ENCODE measurements around the gene NDUFV3. TPM values are rescaled to one million over a fixed set of nuclear protein-coding genes. Genes with fewer than 3 reads are reported as not detected.

The NDUFV3 gene
- total and polyA plus RNA-seq, 2 of the 13 experiments (the other 11 are each of a cell fraction or from before 2014, with no cell fraction given), result 14.2 to 29.6 TPM

DNA sequence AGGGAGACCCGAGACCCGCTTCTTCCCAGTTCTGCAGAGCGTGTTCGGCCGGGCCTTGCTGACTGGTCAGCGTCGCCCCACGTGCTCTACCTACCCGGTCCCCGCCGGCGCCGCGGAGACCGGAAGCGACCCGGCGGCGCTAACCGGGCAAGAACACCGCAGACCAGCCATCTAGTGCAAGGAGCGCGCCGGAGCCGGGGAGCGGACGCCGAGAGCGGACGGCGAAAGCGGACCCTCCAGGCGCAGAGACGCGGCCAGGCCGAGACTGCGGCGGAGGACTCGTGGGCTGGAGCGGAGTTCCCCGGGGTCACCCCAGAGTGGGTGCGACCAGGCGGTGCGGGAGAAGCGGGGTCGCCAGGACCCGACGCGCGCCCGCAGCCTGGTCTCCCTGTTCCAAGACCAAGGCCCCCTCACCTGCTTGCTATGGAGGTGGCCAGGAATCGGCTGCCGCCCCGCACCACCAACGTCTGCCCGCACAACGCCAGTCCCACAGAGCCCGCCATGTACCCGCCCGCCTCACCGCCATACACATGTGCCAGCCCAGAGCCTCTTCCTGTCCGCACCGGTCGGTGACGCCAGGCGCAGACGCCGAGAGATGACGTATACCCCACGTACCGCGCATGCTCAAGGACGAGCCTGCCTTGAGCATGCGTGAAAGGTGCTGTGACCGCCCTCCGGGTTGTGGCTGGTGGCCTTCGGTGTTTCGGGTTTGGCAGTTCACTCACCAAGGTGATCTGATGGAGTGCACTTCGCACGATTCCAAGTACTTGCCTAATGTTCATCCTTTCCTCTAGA, 13.9 kb upstream of the NDUFV3 start, which contains the start of gene WDR4 (continued):
- no peak for TF ChIP-seq MTA3 (CRISPR knock-in tag; IDR thresholded peaks at IDR 0.05)
- TF ChIP-seq ZNF773 (CRISPR knock-in tag; IDR thresholded peaks at IDR 0.05; ENCODE audit: borderline replicate concordance), result 0 out of 2 replicates have a peak, but pooled peaks have one; percentile 29
- TF ChIP-seq, protein P1, sequence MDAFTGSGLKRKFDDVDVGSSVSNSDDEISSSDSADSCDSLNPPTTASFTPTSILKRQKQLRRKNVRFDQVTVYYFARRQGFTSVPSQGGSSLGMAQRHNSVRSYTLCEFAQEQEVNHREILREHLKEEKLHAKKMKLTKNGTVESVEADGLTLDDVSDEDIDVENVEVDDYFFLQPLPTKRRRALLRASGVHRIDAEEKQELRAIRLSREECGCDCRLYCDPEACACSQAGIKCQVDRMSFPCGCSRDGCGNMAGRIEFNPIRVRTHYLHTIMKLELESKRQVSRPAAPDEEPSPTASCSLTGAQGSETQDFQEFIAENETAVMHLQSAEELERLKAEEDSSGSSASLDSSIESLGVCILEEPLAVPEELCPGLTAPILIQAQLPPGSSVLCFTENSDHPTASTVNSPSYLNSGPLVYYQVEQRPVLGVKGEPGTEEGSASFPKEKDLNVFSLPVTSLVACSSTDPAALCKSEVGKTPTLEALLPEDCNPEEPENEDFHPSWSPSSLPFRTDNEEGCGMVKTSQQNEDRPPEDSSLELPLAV (CRISPR knock-in tag; conservative IDR thresholded peaks at IDR 0.05; ENCODE audit: low read depth), result no peak
- TF ChIP-seq, protein P2, sequence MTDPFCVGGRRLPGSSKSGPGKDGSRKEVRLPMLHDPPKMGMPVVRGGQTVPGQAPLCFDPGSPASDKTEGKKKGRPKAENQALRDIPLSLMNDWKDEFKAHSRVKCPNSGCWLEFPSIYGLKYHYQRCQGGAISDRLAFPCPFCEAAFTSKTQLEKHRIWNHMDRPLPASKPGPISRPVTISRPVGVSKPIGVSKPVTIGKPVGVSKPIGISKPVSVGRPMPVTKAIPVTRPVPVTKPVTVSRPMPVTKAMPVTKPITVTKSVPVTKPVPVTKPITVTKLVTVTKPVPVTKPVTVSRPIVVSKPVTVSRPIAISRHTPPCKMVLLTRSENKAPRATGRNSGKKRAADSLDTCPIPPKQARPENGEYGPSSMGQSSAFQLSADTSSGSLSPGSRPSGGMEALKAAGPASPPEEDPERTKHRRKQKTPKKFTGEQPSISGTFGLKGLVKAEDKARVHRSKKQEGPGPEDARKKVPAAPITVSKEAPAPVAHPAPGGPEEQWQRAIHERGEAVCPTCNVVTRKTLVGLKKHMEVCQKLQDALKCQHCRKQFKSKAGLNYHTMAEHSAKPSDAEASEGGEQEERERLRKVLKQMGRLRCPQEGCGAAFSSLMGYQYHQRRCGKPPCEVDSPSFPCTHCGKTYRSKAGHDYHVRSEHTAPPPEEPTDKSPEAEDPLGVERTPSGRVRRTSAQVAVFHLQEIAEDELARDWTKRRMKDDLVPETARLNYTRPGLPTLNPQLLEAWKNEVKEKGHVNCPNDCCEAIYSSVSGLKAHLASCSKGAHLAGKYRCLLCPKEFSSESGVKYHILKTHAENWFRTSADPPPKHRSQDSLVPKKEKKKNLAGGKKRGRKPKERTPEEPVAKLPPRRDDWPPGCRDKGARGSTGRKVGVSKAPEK (CRISPR knock-in tag; IDR thresholded peaks at IDR 0.05; ENCODE audit: borderline replicate concordance), result 0 out of 2 replicates have a peak, but pooled peaks have one; percentile 10
- 0 out of 2 replicates have a peak, but pooled peaks have one; percentile 21 for TF ChIP-seq SOX13 (IDR thresholded peaks at IDR 0.05)
- TF ChIP-seq SOX13 (CRISPR knock-in tag; conservative IDR thresholded peaks at IDR 0.05 in 1 of 2, IDR thresholded peaks at IDR 0.05 in 1 of 2), result no peak
- TF ChIP-seq ZNF781 (CRISPR knock-in tag; IDR thresholded peaks at IDR 0.05; ENCODE audit: borderline replicate concordance, not compliant biosample characterization), result peak; percentile 26
- 0 out of 2 replicates have a peak, but pooled peaks have one; percentile 38 for TF ChIP-seq MTF1 (CRISPR knock-in tag; IDR thresholded peaks at IDR 0.05)
- peak; percentile 24 for TF ChIP-seq MED8 (CRISPR knock-in tag; IDR thresholded peaks at IDR 0.05; ENCODE audit: insufficient replicate concordance)
- TF ChIP-seq, protein P3, sequence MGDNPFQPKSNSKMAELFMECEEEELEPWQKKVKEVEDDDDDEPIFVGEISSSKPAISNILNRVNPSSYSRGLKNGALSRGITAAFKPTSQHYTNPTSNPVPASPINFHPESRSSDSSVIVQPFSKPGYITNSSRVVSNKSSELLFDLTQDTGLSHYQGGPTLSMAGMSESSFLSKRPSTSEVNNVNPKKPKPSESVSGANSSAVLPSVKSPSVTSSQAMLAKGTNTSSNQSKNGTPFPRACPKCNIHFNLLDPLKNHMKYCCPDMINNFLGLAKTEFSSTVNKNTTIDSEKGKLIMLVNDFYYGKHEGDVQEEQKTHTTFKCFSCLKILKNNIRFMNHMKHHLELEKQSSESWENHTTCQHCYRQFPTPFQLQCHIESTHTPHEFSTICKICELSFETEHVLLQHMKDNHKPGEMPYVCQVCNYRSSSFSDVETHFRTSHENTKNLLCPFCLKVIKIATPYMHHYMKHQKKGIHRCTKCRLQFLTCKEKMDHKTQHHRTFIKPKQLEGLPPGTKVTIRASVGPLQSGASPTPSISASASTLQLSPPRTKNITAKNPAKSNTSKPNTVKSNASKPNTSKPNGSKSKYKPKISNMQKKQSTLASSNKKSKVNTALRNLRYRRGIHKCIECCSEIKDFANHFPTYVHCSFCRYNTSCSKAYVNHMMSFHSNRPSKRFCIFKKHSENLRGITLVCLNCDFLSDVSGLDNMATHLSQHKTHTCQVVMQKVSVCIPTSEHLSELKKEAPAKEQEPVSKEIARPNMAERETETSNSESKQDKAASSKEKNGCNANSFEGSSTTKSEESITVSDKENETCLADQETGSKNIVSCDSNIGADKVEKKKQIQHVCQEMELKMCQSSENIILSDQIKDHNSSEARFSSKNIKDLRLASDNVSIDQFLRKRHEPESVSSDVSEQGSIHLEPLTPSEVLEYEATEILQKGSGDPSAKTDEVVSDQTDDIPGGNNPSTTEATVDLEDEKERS (CRISPR knock-in tag; IDR thresholded peaks at IDR 0.05), result no peak
- TF ChIP-seq GATAD1 (CRISPR knock-in tag; IDR thresholded peaks at IDR 0.05), result peak; percentile 99
- 0 out of 2 replicates have a peak, but pooled peaks have one; percentile 18 for TF ChIP-seq EED (CRISPR knock-in tag; IDR thresholded peaks at IDR 0.05)
- TF ChIP-seq SKI (IDR thresholded peaks at IDR 0.05; ENCODE audit: partially characterized antibody), result no peak
- no peak; the same call in 1 of the 2 replicates for TF ChIP-seq ZNF335 (CRISPR knock-in tag; IDR thresholded peaks at IDR 0.05)
- TF ChIP-seq, protein P4, sequence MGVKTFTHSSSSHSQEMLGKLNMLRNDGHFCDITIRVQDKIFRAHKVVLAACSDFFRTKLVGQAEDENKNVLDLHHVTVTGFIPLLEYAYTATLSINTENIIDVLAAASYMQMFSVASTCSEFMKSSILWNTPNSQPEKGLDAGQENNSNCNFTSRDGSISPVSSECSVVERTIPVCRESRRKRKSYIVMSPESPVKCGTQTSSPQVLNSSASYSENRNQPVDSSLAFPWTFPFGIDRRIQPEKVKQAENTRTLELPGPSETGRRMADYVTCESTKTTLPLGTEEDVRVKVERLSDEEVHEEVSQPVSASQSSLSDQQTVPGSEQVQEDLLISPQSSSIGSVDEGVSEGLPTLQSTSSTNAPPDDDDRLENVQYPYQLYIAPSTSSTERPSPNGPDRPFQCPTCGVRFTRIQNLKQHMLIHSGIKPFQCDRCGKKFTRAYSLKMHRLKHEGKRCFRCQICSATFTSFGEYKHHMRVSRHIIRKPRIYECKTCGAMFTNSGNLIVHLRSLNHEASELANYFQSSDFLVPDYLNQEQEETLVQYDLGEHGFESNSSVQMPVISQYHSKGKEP (CRISPR knock-in tag; IDR thresholded peaks at IDR 0.05), result 0 out of 2 replicates have a peak, but pooled peaks have one; percentile 14
- TF ChIP-seq ZNF644 (CRISPR knock-in tag; IDR thresholded peaks at IDR 0.05; ENCODE audit: low read depth), result no peak
- 0 out of 2 replicates have a peak, but pooled peaks have one; percentile 26 for TF ChIP-seq ZNF550 (CRISPR knock-in tag; IDR thresholded peaks at IDR 0.05; ENCODE audit: borderline replicate concordance)
- no peak; the same call in 1 of the 2 replicates for TF ChIP-seq TOPORS (CRISPR knock-in tag; IDR thresholded peaks at IDR 0.05)
- TF ChIP-seq ADNP (CRISPR knock-in tag; IDR thresholded peaks at IDR 0.05), result no peak
